NCI-H2171 treated with DMSO at 0.1 percent for 48 hours (cell line): ENCODE measurements around the gene NBAS.
"Not testable (repeated sequence)": the region's sequence is repeated elsewhere in the genome, so short reads cannot be mapped to it uniquely, and the experiment has no call there.

Experiments
- DNase-seq: peaks from one replicate; lab custom pipeline; 2025; lab: John Stamatoyannopoulos, UW

NBAS gene

DNA sequence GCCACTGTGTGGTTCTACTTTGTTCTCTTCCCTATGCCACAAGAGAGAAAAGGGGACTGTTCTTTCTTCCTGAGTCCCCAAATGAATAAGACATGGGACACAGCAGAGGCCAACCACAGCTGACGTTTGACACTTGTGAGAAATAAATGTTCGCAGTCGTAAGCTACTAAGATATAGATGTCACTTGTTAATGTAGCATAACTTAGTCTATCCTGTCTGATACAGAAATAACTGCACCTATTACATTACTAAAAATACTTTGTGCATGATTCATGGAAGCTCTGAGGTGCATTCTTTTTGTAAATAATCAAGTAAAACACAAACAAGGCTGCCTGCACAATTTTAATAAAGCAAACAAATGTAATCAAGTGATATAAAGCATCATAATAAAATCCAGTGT lies 148.8 kb downstream of the NBAS start:
- DNase-seq, result no peak

DNA sequence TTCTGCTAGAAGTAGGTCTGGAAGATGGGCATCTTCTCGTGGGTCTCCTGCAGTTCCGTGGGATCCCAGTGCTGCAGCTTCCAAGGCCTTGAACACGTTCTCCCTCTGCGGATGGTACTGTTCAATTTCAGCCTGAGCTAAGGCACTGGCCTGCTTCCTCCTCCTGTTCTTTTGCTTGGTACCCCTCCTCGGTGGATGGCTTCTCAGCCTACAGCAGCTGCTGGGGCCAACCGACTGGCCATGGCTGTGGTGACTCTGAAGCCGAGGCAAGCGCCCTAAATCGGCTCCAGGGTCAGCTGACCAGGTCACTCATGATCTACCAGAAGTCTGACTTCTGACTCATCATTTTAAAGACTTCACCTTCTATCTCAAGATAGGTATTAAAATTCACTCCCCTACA lies 150.2 kb downstream of the NBAS start:
- no peak for DNase-seq

DNA sequence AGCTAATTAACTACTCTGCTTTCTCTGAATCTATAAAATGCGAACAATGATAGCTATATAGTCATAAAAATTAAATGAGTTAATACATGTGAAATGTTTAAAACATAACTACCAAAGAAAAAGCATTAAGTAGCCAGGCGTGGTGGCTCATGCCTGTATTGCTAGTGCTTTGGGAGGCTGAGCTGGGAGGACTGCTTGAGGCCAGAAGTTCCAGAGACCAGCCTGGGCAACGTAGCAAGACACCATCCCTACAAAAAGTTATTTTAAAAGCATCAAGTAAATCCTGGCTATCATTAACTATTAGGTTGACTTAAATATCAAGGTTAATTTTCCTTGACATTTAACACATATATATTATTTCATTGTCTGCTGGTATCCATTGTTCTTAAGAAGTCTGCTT lies 152.4 kb downstream of the NBAS start:
- no peak for DNase-seq

DNA sequence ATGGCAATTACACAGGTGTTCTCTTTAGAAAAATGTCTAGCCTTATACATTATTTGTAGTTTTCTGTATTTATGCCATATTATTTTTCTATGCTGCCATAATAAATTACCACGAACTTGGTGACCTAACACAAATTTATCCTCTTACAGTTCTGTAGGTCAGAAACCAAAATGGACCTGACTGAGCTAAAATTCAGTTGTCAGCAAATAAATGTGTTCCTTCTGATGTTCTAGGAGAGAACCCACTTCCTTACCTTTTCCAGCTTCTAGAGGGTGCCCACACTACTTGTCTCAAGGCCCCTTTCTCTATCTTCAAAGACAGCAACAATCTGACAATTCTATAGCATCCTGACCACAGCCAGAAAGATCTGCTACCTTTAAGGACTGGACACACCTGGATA lies 153.5 kb downstream of the NBAS start:
- DNase-seq, result no peak

DNA sequence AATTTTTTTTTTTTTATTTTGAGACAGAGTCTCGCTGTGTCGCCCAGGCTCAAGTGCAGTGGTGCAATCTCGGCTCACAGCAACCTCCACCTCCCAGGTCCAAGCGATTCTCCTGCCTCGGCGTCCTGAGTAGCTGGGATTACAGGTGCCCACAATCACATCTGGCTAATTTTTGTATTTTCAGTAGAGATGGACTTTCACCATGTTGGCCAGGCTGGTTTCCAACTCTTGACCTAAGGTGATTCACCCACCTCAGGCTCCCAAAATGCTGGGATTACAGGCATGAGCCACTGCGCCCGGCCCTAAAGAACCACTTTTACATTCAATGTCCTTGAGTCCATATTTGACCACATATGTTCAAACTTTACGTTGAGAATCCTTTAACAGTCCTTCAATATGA lies 156.6 kb downstream of the NBAS start:
- DNase-seq, result not testable (repeated sequence)

DNA sequence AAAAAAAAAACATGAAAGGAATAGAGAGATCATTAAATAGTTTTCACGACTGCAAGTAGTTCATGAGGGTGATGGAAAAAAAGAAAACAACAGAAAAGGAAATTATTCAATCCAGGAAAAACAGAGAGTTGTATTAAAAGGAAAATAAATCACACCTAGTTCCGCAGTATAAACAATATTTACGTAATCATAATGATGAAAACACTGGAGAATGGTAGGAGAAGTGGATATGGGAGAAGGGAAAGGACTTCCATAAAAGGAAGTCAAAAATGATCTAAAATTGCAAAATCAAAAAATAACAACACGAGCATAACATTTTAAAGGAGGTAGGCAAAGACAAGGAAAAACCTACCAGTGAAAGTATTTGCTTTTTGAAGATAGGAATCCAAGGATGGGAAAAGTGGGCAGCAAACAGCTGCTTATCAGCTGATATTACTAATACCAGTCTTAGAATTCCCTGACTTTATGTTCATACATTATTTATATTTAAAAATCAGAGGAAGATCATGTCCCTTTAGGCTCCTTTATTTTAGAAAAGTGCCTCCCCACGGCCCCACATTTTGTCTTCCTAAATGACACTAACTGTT lies 160.8 kb downstream of the NBAS start:
- no peak for DNase-seq

DNA sequence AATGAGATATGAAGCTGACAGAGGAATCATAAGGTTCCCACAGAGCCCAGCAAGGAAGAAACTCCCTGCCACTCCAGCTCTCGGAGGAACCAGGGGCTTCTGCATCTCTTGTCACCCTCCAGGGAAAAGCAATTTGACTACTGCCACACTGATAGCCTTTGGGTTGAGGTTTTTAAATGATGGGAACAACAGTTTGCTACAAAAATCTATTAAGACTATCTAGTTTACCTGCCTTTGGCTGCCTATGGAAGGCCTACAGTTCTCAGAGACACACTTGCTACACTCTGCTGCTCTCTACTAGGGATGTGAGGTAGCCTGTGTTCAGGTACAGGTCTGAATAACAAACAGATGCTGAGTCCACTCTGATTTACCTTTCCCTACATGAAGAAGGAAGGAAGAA lies 161.9 kb downstream of the NBAS start:
- DNase-seq, result no peak

DNA sequence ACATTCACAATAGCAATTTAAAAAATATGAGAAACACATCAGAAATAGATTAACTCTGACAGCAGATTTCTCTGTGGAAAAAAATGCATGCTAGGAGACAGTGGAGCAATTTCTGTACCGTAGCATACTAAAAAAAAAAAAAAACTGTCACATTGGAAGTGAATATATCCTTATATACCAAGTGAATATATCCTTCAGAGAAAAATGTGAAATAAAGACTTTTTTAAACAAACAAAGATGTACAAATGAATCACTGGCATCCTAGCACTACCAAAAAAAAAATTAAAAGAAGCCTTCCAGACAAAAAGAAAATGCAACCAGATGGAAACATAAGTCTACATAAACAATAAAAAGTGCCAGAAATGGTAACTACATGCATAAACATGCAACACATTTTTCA lies 169.4 kb downstream of the NBAS start:
- no peak for DNase-seq

DNA sequence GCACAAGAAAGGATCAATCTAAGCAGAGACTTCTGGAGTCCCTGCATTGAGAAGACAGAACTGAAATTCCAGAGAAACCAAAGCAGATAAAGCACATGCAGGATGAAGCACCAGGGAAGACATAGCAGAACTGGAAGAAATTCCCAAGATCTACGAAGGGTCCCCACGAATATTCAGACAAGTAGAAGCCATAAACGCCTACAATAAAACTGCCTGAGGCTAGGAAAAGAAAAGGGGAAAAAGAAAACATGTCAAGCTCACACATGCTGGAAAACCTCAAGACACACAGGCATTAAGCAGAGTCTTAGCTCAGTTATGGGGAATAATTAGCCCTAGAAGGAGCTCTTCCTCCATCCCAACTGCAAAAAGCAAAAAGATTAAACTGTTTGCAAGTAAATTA lies 171.2 kb downstream of the NBAS start:
- DNase-seq, result no peak

DNA sequence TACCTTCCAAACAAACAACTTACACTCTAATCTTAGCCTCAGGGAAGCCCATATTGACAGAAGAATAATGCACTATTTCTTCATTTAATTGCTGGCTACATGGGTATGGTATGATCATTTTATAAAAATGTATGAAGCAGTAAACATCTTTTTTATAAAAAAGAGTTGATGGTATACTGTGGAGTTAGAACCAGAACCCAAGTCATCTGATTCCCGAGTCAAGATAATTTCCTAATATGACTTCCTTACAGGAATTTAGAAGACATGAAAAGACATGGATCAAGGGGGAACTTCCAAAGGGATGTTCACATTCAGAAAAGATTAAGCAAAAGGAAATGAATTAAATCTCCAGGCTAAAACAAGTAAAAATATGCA lies 171.8 kb downstream of the NBAS start:
- no peak for DNase-seq

DNA sequence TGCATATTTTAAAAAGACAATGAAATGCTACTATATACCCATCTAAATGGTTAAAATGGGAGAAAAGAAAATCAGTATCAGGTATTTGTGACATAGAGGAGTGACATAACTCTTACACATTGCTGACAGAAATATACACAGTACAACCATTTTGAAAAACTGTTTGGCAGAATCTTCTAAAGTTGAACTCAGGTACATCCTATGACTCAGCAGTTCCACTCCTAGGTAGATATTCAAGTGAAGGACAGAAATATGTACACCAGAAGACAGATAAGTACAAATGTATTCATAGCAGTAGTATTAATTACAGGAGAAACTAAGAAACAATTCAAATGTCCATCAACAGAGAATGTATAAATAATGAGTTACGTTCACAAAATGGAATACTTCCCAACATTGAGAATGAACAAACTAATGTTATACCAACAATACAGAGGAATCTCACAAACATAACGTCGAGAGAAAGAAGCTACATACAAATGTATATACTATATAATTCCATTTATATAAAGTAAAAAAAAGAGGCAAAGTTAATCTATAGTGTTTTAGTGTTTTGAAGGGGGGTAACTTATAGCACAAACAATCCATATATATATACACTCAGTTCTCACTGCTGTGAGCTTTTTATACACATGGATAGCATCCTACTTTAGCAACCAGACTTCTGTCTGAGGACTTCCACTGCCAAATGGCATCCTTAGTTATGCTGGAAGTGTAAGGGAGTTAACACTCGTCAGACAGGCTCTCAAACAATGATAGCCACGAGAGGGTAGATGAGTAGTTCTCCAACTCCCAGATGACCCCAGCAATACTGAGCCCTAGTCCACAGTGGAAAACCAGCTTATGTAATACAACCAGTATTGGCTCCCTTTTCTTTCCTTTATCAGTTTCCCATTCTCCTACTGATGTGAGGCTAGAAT lies 172.5 kb downstream of the NBAS start:
- DNase-seq, result no peak

DNA sequence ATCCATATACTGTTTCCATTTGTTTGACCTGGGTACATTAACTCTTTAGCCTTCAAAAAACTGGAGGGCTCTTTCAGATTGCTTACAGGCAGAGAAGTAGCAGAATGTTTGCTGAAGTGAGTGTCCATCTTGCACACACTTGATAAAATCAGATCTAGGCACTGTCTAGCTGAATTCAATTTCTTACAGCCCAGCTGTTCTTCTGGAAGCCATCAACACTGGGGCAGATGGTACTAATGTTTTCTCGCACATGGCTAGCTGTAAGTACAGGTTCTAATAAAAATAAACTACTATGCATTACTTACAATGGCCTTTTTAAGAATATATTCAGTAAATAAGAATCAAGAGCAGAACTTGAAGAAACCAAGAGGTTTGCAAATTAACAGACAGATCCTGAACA lies 175.9 kb downstream of the NBAS start:
- peak; percentile 94 for DNase-seq

DNA sequence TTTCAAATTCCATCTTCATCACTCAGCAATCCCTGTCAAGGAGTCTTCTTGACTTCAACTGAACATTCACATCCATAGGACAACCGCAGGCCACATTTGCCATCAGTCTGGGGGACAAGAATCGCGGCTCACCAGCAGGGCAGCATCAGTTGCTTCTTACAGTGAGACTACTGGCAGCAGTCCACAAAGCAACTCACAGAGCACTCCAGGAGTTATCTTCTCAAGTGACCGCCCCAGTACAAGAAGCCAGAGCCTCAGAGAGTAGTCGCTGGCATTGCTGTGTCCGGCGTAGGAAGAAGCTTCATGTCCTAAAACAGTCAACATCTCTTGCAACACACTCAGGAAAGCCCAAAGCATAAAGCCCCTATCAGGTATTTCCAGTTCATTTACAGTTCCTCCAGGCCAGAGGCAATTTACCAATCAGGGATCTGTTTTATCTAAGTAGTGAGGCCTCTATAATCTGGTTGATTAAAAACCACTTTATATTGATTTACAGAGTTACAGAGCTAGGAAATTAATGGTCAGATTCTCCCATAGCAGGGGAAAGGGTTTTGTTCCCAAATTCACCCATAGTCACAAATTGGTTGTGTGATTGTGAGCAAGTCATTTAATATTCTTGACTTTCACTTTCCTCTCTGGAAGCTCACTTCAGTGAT lies 177.3 kb downstream of the NBAS start:
- no peak for DNase-seq

DNA sequence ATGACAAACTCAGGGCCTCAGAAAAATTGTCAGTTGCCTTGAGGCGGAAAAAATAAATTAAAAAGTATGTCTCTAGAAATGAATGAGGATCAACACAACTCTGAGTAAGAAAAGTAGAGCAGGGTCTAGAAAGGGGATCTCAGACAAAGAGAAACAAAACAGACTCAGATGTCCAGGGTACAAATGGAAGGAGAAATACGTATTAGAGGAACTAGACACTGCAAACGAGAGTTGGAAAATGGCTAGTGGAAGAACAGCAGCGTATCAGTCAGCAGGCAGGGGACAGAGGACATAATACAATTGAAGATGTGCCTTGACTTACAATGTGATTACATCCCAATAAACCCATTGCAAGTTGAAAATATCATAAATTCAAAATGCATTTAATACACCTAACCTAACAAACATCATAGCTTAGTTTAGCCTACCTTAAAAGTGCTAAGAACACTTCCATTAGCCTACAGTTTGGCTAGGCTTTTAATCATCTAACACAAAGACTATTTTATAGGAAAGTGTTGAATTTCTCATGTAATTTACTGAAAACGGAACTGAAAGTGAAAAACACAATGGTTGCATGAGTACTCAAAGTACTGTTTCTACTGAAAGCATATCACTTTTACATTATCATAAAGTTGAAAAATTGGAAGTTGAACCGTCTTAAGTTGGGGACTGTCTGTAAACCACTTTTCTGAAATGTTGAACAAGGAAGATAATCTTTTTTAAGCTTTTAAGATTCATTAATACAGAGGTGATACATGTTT lies 182.8 kb downstream of the NBAS start:
- no peak for DNase-seq

DNA sequence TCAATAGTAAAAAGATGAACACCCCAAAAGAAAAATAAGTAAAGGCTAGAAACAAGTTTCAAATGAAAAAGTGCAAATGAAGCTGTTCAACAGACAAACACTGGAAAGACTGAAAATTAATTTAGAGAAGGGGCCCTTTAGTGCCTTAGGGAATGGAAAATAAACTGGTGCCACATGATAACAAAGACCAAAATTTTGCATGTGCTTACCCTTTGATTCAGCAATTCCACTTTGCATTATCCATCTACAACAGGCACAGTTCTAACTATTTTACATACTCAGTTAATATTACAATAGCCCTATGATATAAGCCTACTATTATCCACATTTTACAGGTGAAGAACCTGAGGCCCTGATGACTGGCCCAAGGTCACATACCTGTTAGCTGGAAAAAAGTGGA lies 183.9 kb downstream of the NBAS start:
- no peak for DNase-seq

DNA sequence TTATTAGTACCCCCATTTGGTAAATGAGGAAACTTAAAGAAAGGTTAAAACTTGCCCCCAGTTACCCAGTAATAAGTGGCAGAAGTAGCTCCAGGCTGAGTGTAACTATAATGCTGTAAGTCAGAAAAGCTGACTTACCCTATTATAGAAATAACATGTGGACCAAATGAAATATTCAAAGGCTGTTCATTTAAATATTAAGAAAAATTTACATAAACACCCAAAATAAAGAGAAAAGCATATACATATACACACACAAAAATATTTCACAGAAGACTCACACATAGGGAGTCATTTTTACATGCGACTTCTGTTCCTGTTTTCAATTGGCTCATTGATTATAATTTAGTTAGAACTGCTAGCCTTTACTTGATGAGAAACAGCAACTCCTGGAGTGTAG lies 189.1 kb downstream of the NBAS start:
- no peak for DNase-seq

DNA sequence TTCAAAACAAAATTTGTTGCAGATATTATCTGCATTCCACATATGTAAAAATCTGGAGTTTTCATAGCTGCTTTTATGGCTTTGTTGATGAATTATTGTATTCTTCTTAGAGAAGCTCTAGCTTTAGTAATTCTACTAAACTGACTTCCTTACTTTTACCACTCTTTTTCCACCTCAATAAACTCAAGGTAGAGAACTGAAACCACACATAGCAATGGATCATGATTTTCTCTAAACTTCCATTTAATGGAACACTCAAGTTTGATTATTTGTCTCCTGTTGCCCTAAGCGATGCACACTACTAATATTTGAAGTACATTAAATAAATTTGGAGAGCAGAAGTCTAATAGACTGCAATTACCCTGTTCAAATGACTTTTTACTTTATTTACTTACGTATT lies 192.0 kb downstream of the NBAS start:
- no peak for DNase-seq

DNA sequence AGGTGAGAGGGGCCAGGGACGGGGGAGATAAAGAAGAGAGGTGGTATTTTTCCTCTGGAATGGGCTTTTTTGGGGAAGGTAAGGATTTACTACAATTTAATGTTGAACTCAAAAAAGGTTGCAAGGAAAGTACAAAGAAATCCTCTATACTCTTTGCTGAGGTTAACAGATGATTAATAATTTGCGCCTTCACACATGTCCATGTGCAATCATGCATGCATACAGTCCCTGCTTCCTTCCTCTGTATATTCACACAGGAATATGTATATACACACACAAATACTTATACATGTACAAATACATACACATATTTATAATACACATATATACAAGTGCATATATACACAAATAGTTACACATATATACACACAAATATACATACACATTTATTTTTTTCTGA lies 193.4 kb downstream of the NBAS start:
- no peak for DNase-seq

DNA sequence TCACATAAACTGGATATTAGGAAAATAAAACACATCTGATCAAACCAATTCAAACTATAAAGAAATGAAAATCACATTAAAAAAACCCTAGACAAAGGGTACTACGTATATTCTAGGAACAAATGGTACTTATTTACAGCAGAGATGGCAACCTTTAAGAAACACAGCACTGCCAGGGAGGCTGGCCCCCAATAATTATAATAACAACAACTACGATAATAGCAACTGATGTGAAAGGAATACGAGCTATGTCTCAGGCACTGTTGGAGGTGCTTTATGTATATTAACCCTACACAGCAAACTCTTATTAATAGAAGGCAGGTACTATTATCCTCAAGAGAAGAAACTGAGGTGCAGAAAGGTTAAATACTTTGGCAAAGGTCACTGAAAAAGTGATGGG lies 193.9 kb downstream of the NBAS start:
- no peak for DNase-seq

DNA sequence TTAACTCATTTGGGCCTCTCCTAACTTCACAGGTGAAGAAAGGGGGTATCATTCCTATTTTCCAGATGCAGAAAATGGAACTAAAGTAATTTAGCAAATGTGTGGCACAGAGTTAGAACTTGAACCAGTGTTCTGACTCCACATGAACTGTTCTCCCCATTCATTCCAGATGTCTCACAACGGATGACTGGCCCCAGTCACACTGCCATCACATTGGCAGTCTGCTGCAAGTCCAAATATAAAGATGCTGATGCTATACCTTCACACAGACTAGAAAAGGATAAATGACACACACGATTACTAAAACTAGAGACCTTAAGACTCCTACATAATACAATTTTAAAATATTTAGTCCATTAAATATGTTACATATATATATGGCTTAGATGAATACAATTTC lies 195.7 kb downstream of the NBAS start:
- DNase-seq, result no peak

DNA sequence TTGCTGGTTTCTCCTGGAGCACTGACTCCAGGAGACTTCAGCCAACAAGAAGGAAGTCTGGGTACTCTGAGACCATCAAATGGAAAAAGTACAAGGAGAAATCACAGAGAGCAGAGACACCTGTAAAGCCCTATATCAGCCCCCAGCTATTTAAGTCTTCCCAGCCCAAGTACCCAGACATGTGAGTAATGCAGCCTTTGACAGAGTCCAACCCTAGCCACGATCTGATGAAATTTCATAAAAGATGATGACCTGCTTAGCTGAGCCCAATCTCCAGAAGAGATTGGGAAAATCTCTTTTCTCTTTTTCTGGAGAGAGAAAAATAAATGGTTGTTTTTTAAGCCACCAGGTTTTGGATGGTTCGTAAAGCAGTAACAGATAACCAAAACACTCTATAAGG lies 196.6 kb downstream of the NBAS start:
- no peak for DNase-seq

DNA sequence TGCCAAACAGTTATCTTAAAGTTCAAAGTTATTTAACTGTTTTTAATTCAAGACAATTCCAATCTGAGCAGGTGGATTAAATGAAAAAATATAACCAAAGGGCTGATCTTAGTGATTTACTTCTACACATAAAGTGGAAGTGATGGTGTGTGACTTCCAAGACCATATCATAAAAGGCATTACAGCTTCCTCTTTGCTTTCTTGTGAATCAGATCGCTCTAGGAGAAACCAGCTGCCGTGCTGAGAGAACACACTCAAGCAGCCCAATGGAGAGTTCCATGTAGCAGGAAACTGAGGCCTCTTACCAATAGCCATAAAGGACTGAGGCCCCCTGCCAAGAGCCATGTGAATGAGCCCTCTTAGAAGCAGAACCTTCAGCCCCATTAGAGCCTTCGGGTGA lies 197.4 kb downstream of the NBAS start:
- no peak for DNase-seq

DNA sequence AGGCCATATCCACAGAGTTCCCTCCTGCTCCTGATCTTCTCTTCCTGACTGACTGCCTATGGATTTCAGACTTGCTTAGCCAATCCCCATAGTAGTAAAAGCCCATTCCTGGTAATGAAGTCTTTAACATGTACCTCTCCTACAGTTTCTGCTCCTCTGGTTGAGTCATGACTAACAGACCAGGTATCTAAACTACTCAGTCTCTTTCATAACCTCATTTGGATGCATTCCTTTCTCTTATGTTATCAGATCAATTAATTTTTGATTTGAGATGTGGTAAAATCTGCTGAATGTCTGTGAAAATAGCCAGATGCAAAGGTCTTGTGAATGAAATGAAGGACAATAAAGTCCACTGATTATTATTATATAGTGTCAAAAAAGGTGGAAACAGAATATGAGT lies 198.0 kb downstream of the NBAS start:
- DNase-seq, result no peak
